ENCODE data around the gene SPHK1.

SPHK1 gene

DNA sequence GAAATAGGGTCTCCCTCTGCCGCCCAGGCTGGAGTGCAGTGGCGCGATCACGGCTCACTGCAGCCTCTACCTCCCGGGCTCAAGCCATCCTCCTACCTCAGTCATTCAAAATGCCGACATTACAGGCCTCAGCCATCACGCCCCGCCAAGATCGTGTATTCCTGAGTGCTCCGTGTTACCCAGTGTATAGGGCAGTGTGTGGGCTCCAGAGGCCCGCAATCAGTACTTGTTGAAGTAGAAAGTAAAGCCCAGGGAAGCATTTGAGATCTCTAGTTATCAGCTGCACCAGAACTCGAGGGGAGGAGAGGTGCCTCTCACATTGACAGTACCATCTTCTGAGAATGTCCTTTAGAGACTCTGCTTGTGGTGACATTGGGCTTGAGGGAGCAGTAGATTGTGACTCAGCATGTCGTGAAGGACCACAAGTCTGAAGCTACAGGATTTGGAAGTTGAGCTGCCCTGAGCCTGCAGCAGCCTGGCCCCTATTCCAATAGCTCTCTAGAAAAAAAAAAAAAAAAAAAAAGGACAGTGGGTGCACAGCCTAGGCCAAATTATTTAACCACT is 29.6 kb upstream of the SPHK1 start:
- no peak for TF ChIP-seq GATA3 (IDR thresholded peaks at IDR 0.05; ENCODE audit: low read depth, low read length)

DNA sequence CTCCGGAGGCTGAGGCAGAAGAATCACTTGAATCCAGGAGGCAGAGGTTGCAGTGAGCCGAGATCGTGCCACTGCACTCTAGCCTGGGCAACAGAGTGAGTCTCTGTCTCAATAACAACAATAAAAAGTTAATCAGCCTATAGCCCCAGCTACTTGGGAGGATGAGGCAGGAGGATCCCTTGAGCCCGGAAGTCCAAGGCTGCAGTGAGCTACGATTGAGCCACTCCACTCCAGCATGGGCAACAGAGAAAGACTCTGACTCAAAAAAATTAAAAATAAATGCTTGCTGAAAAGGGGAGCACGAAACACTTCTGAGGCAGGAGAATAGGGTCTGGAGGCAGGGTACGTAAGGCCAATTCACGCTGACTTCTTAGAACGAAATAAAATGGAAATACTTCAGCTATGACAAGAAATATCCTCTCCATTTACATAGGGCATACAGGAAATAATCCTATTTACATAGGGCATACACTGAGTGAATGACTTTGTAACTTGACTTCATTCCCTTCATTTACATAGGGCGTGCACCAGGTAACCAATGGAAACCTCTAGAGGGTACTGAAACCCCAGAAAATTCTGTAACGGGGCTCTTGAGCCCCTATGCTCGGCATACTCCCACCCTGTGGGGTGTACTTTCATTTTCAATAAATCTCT is 27.5 kb upstream of the SPHK1 start:
- no peak for TF ChIP-seq GATA3 (IDR thresholded peaks at IDR 0.05; ENCODE audit: low read depth, low read length)
- TF ChIP-seq GATA2 (IDR thresholded peaks at IDR 0.05; ENCODE audit: low read depth, low read length), result no peak

DNA sequence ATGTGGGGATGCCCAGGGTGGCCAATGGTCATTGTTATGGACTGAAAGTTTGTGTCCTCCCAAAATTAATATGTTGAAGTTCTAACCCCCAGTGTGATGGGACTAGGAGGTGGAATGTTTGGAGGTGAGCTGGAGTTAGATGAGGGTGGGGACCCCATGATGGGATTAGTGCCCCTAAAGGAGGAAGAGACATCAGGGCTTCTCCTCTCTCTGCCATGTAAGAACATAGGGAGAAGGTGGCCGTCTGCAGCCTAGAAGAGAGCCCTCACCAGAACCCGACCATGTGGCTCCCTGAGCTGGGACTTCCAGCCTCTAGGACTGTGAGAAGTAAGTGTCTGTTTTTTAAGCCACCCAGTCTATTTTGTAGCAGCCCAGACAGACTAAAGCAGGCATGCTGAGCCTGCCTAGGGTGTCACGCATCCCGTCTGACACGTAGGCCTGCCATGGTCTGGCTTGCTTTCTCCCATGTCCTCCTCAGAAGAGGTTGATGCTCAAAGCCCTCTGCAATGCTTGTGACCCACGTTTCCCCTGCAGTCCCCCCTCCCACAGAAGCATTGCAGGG is 26.7 kb upstream of the SPHK1 start:
- no peak for TF ChIP-seq GATA2 (IDR thresholded peaks at IDR 0.05; ENCODE audit: low read depth, low read length)
- TF ChIP-seq GATA3 (IDR thresholded peaks at IDR 0.05; ENCODE audit: low read depth, low read length), result no peak

DNA sequence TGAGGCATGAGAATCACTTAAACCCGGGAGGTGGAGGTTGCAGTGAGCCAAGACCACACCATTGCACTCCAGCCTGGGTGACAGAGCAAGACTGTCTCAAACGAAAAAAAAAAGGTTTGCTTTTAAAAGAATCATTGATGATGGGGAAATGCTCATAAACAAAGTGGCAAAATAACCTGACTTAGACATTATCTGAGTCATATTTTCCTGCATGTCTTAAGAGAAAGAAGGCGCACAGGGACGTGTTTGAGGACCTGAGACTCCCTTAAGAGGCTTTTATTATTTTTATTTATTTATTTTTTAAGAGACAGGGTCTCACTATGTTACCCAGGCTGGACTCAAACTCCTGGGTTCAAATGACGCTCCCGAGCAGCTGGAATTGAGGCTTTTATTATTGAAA is 25.0 kb upstream of the SPHK1 start:
- TF ChIP-seq GATA3 (IDR thresholded peaks at IDR 0.05; ENCODE audit: low read depth, low read length) (no peak), GATA2 (IDR thresholded peaks at IDR 0.05; ENCODE audit: low read depth, low read length) (no peak)

DNA sequence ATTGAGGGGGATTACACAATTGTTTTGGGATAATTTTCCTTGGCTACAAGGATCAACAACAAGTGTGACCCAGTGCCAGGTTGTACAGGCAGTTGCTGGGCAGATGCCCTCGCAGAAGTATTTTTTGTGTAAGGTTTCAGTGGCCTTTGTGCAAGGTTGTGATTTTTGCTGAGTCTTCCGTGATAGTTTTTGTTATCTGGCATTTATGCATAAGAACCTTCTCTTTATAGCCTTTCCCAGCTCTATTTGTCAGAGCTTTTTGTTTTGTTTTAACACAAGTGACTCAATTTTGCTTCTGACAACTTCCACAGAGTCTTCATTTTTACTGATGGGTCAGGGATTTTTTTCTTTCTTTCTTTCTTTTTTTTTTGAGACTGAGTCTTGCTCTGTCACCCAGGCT is 23.9 kb upstream of the SPHK1 start:
- TF ChIP-seq GATA2 (IDR thresholded peaks at IDR 0.05; ENCODE audit: low read depth, low read length), result no peak
- TF ChIP-seq GATA3 (IDR thresholded peaks at IDR 0.05; ENCODE audit: low read depth, low read length), result no peak

DNA sequence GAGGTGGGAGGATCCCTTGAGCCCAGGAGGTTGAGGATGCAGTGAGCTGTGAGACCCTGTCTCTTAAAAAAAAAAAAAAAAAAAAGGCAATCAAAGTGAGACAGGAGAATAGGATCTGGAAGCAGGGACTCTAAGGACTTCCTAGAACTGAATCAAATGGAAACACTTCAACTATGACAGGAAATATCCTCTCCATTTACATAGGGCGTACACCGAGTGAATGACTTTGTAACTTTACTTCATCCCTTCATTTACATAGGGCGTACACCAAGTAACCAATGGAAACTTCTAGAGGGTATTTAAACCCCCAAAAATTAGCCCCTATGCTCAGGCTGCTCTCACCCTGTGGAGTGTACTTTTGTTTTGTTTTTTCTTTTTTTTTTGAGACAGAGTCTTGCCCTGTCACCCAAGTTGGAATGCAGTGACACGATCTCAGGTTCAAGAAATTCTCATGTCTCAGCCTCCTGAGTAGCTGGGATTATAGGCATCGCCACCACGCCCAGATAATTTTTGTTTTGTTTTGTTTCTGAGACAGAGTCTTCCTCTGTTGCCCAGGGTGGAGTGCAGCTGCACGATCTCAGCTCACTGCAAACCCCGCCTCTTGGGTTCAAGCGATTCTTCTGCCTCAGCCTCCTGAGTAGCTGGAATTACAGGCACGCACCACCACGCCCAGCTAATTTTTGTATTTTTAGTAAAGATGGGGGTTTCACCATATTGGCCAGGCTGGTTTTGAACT is 21.1 kb upstream of the SPHK1 start:
- no peak for TF ChIP-seq GATA3 (IDR thresholded peaks at IDR 0.05; ENCODE audit: low read depth, low read length)
- TF ChIP-seq GATA2 (IDR thresholded peaks at IDR 0.05; ENCODE audit: low read depth, low read length), result no peak

DNA sequence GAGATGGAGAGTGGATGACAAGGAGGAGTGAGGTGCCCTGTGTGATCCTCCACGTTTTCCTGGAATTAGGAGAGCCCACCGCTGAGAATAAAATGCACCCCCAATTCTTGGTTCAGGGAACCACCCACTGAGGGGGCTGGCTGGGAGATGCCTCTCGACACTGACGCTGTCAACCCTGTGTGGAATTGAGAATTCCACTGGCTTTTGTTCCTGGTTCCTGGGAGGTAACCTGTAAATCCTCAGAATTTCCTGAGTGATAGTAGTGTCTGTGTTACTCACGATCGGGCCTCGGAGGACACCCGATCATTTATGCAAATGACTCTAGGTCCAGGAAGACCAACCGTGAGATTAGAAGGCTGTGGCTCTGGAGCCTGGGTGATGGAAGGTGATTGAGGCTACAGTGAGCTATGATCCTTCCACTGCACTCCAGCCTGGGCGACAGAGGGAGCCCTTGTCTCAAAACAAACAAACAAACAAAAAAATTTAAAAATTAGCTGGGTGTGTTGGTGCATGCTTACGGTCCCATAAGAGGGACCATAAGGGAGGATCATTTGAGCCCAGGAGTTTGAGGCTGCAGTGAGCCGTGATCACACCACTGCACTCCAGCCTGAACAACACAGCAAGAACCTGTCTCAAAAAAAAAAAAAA is 19.0 kb upstream of the SPHK1 start:
- TF ChIP-seq GATA2 (IDR thresholded peaks at IDR 0.05; ENCODE audit: low read depth, low read length) (no peak), GATA3 (IDR thresholded peaks at IDR 0.05; ENCODE audit: low read depth, low read length) (no peak)

DNA sequence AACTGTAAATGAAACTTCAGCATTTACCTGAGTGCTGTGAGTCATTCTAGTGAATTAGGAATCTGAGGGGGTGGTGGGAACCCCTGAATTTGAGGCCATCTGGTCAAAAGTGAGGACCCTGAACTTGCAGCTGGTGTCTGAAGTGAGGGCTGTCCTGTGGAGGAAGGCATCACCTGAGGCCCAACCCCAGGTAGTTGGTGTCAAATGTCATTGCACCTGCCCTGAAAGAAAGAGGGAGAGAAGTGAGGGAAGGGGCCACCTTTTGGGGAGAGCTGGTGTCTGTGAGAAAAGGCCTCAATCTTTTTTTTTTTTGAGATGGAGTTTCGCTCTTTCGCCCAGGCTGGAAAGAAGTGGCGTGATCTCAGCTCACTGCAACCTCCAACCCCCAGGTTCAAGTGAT is 18.2 kb upstream of the SPHK1 start:
- TF ChIP-seq GATA3 (IDR thresholded peaks at IDR 0.05; ENCODE audit: low read depth, low read length) (no peak), GATA2 (IDR thresholded peaks at IDR 0.05; ENCODE audit: low read depth, low read length) (no peak)

DNA sequence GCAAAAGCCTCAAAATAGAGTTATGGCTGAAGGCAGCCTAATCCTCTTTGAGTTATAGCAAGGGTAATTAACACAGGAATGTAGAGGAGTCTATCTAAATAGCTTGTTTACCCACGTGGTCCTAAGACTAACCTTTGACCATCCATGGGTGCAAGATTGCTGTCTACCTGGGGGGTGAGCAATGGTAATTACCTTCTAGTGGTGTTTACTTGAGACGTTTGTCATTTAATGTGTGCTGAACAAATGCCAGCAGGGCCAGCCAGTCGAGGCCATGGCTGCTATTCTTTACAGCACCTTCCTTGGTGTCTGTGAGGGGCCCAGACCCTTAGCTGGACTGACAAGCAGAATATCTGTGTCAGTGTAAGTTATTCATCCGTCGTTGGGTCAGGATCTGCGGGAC is 16.8 kb upstream of the SPHK1 start:
- TF ChIP-seq GATA3 (IDR thresholded peaks at IDR 0.05; ENCODE audit: low read depth, low read length) (no peak), GATA2 (IDR thresholded peaks at IDR 0.05; ENCODE audit: low read depth, low read length) (no peak)

DNA sequence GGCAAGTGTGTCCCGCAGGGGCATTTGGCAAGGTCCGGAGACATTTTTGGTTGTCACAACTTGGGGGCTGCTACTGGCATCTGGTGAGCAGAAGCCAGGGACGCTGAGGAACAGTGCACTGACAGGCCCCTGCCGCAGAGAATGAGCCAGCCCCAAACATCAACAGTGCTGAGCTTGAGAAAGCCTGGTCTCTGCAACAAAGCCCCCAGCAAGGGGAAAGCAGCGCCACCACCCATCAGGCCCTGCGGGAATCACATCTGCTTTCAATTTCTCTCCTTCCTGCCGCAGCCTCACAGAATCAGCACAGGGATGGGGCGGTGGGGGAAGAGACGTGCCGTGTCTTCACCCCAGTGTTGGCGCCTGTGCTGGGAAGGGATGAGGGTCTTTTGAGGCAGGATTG is 15.9 kb upstream of the SPHK1 start:
- TF ChIP-seq GATA3 (IDR thresholded peaks at IDR 0.05; ENCODE audit: low read depth, low read length) (no peak), GATA2 (IDR thresholded peaks at IDR 0.05; ENCODE audit: low read depth, low read length) (no peak)

DNA sequence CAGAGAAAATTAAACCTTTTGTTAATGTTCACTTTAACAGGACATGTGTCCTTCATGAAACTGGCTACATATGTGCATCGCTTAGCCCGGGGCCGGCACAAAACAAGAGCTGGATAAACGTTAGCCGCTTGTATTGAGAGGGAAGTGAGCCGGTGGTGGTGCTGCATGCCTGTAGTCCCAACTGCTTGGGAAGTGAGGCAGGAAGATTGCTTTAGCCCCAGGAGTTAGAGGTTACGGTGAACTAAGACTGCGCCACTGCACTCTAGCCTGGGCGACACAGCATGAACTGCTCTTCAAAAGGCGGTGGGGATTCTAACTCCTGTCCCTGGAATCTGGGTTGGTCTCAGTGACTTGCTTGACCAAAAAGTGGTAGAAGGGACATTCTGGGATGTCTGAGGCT is 15.0 kb upstream of the SPHK1 start:
- no peak for TF ChIP-seq GATA3 (IDR thresholded peaks at IDR 0.05; ENCODE audit: low read depth, low read length)
- no peak for TF ChIP-seq GATA2 (IDR thresholded peaks at IDR 0.05; ENCODE audit: low read depth, low read length)

DNA sequence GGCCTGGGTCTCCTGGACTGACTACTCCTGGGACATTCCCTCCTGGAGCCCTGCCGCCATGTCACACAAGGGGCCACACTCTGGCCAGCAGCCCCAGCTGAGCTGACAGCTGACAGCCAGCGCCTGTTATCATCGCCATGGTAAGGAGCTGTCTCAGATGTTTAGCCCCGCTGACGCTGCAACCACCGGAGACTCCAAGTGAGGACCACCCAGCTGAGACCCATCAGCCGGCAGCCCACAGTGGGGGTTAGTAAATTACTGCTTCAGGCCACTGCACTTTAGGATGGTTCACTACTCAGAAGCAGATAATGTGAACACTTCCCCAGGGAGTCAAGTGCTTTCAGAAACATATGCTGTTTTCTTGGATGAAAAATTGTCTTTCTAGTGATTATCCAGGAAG is 14.6 kb upstream of the SPHK1 start:
- no peak for TF ChIP-seq GATA3 (IDR thresholded peaks at IDR 0.05; ENCODE audit: low read depth, low read length)
- no peak for TF ChIP-seq GATA2 (IDR thresholded peaks at IDR 0.05; ENCODE audit: low read depth, low read length)

DNA sequence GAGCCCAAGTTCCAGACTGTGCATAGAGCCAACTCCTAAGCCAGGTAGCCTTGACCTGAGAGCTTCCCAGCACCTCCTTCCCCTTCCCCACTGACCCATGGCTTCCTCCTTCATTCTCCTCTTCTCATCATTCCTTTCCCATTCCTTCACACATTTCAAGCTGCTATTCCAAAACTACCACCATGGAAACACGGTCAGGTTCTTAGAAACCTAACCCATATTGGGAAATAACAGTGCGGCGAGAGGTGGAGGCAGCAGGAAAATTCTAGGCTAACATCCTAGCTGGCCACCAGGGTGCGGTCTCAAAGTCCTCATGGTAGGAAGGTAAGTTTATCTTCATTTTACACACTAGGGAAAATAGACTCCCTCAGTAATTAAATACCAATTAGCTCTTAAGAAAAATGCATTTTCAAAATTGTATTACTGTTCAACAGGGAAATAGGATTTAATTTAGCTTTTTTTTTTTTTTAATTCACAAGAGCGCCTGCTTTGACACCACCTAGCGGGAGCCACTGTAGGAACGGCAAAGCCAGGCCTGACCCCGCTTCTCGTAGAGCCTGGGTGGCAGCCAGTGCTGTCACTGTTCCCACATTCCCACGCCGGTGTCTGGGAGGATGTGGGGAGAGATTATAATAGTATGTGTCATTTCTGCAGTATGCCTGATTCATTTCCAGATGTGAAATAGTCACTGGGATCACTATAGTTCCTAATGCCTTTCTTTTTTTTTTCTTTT is 14.0 kb upstream of the SPHK1 start:
- TF ChIP-seq GATA2 (IDR thresholded peaks at IDR 0.05; ENCODE audit: low read depth, low read length) (no peak), GATA3 (IDR thresholded peaks at IDR 0.05; ENCODE audit: low read depth, low read length) (no peak)
